Uterus (tissue), 4 donors: Measurements from ENCODE around the gene MBP. TPM values are rescaled to one million over a fixed set of nuclear protein-coding genes. Genes with fewer than 3 reads are reported as not detected.

Experiments
- DNase-seq, 2 donors: peaks; one replicate each; pipeline ENCODE4 v3.0.0-alpha.2; 2019 to 2020
- H3K27ac ChIP-seq, 2 donors: fragments of 200-600 bp; sonication (generic); 1 replicate in 1 of 2; 2 replicates in 1 of 2; pipeline ENCODE4 v1.5.1; 2016 to 2018
- H3K27me3 ChIP-seq, 2 donors: fragments of 200-600 bp; sonication (generic); one replicate each; pipeline ENCODE4 v1.5.1; 2018 to 2019; ENCODE audit warnings: control low read depth in 1 of 2
- H3K36me3 ChIP-seq, 2 donors: fragments of 200-600 bp; sonication (generic); one replicate each; pipeline ENCODE4 v1.5.1; 2019; ENCODE audit warnings: control low read depth in 1 of 2
- H3K4me1 ChIP-seq, 2 donors: fragments of 200-600 bp; sonication (generic); one replicate each; pipeline ENCODE4 v1.5.1; 2018 to 2019; ENCODE audit warnings: control low read depth in 1 of 2
- H3K4me3 ChIP-seq, 2 donors: fragments of 200-600 bp; sonication (generic); 1 replicate in 1 of 2; 2 replicates in 1 of 2; pipeline ENCODE4 v1.5.1; 2018 to 2019; ENCODE audit warnings: mild to moderate bottlenecking in 1 of 2
- H3K9me3 ChIP-seq, 2 donors: fragments of 200-600 bp; sonication (generic); one replicate each; pipeline ENCODE4 v1.5.1; 2019; ENCODE audit warnings: control low read depth in 1 of 2
- POLR2A ChIP-seq, 2 donors: fragments of 450-650 bp; IDR thresholded peaks; one replicate each; pipeline ENCODE4 v1.6.1; 2016; ENCODE audit warnings: antibody characterized with exemption in 2 of 2, mild to moderate bottlenecking in 1 of 2, moderate library complexity in 1 of 2
- intact Hi-C: fragments of 100-400 bp; cut with DNase I; formaldehyde crosslinking; loops from one replicate; pipeline ENCODE4 v1.15.1; 2023; ENCODE audit warnings: low total_unique reads
- total RNA-seq, 4 donors: library from RNA; depleted of rRNA in 3 of 4; stranded (reverse); fragments of >200 nt in 3 of 4; gene quantifications; one replicate each; pipeline versions ENCODE4 v1.1.0 to v1.2.4, GENCODE V29; 2014 to 2023
- TF ChIP-seq, protein P1 (sequence below), 4 experiments: fragments of 200-600 bp in 2 of 4; fragments of 450-650 bp in 2 of 4; sonication (generic) in 2 of 4; IDR thresholded peaks; one replicate each; pipeline ENCODE4 v1.5.1; 2016 to 2019; ENCODE audit warnings: antibody characterized with exemption in 4 of 4, mild to moderate bottlenecking in 2 of 4, moderate library complexity in 1 of 4
- donor health status: DM: yes; HTN: yes; CAD: no.

Gene MBP
- total RNA-seq, 4 donors from 2014 or later = 12.1 to 52.2 (median 19.8) TPM

- intact Hi-C loops = no loop called here
- H3K36me3 ChIP-seq = no peaks in the 10 kb centered on the region
- no peak for DNase-seq
Observed at GRCh38 chr18:77173275-77174030, 40.9 kb upstream of the MBP start.

DNA sequence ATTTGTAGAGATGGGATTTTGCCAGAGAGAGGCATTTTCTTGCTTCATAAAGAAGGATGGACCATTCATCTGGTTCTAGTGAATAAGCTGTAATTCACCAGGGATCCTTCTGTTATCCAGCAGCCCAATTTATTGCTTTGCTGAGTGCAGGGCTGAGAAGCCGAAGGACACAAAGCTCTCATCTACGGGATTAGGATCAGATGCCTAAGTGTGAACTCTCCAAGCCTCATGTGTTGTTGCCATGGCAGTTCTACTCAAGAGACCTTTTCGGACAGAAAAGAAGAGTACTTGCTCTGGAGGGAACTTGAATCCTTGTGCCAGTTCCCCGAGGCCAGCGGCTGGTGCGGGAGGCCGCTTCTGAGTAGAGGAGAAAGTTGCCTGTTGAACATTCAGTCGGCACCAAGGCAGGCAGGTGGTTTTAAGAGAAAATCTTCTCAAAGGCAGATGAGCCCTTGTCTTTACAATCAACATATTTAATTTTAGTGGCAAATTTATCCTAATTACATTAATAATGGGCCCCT is 38.4 kb upstream of the MBP start:
- intact Hi-C loops = no loop called here
- Histone ChIP-seq H3K27ac (no peak overlapping the region), H3K4me1 (no peaks in the 10 kb centered on the region), H3K36me3 (no peaks in the 10 kb centered on the region), H3K27me3 (no peaks in the 10 kb centered on the region), H3K4me3 (no peak overlapping the region), H3K9me3 (no peaks in the 10 kb centered on the region)
- no peak for TF ChIP-seq POLR2A (IDR thresholded peaks at IDR 0.05)
- TF ChIP-seq, protein P1, sequence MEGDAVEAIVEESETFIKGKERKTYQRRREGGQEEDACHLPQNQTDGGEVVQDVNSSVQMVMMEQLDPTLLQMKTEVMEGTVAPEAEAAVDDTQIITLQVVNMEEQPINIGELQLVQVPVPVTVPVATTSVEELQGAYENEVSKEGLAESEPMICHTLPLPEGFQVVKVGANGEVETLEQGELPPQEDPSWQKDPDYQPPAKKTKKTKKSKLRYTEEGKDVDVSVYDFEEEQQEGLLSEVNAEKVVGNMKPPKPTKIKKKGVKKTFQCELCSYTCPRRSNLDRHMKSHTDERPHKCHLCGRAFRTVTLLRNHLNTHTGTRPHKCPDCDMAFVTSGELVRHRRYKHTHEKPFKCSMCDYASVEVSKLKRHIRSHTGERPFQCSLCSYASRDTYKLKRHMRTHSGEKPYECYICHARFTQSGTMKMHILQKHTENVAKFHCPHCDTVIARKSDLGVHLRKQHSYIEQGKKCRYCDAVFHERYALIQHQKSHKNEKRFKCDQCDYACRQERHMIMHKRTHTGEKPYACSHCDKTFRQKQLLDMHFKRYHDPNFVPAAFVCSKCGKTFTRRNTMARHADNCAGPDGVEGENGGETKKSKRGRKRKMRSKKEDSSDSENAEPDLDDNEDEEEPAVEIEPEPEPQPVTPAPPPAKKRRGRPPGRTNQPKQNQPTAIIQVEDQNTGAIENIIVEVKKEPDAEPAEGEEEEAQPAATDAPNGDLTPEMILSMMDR (IDR thresholded peaks at IDR 0.05) = no peak
- DNase-seq = no peak

More at GRCh38 chr18:77173275-77174030, 40.9 kb upstream of the MBP start:
- H3K9me3 ChIP-seq = no peaks in the 10 kb centered on the region
- no peak overlapping the region for H3K4me3 ChIP-seq
- H3K4me1 ChIP-seq = no peaks in the 10 kb centered on the region
- no peaks in the 10 kb centered on the region for H3K27me3 ChIP-seq
- TF ChIP-seq POLR2A (IDR thresholded peaks at IDR 0.05) = no peak
- TF ChIP-seq, protein P1 (IDR thresholded peaks at IDR 0.05) = no peak
- no peak overlapping the region for H3K27ac ChIP-seq

- Histone ChIP-seq H3K9me3 (no peaks in the 10 kb centered on the region), H3K27ac (no peak overlapping the region), H3K36me3 (no peaks in the 10 kb centered on the region), H3K4me1 (no peaks in the 10 kb centered on the region), H3K27me3 (no peaks in the 10 kb centered on the region), H3K4me3 (no peak overlapping the region)
- DNase-seq = no peak
- intact Hi-C loops = no loop called here
- TF ChIP-seq, protein P1 (IDR thresholded peaks at IDR 0.05) = no peak
- no peak for TF ChIP-seq POLR2A (IDR thresholded peaks at IDR 0.05)
Observed at GRCh38 chr18:77168811-77169311, 36.3 kb upstream of the MBP start.

- no peaks in the 10 kb centered on the region for H3K4me1 ChIP-seq
- H3K27ac ChIP-seq = no peak overlapping the region
- H3K9me3 ChIP-seq = no peaks in the 10 kb centered on the region
- no peak for DNase-seq
- intact Hi-C loops = no loop called here
- H3K36me3 ChIP-seq = no peaks in the 10 kb centered on the region
- TF ChIP-seq, protein P1 (IDR thresholded peaks at IDR 0.05) = no peak
- H3K4me3 ChIP-seq = no peak overlapping the region
- H3K27me3 ChIP-seq = no peaks in the 10 kb centered on the region
Observed at GRCh38 chr18:77167251-77167650, 34.7 kb upstream of the MBP start.

DNA sequence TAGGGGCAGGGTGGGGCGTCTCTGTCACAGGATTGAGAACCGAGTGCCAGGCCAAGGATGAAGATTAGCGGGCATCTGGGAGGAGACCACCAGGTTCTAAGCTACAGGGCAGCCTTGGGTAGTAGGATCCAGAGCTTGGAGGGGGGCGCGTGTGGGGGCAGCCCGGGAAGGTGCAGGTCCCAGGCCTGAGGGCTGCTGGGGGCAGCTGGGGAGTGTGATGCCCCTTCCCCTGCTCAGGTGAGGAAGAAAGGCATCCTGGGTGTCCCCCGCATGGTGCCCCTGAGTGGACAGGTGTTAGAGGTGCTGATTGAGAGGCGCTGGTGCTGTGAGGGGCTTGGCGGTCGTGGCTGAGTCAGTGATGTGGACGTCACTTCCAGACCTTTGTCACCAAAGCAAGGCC is 33.9 kb upstream of the MBP start:
- H3K4me3 ChIP-seq = no peak overlapping the region
- intact Hi-C loops = no loop called here
- H3K4me1 ChIP-seq = no peaks in the 10 kb centered on the region
- no peaks in the 10 kb centered on the region for H3K27me3 ChIP-seq
- DNase-seq = no peak
- no peaks in the 10 kb centered on the region for H3K9me3 ChIP-seq
- TF ChIP-seq, protein P1 (IDR thresholded peaks at IDR 0.05) = no peak
- no peak for TF ChIP-seq POLR2A (IDR thresholded peaks at IDR 0.05)
- H3K27ac ChIP-seq = no peak overlapping the region
- H3K36me3 ChIP-seq = no peaks in the 10 kb centered on the region
